Tibial artery (tissue), 4 donors: ENCODE data around the gene BBOF1.
"Not testable (repeated sequence)": the region's sequence is repeated elsewhere in the genome, so short reads cannot be mapped to it uniquely, and the experiment has no call there.

Experiments
- DNase-seq, 2 donors: peaks; one replicate each; pipeline ENCODE4 v3.0.0-alpha.2; 2019
- H3K27ac ChIP-seq, 2 donors: fragments of 200-600 bp; sonication (generic) in 1 of 2; 1 replicate in 1 of 2; 2 replicates in 1 of 2; pipeline ENCODE4 v1.5.1; 2018 to 2019; ENCODE audit warnings: mild to moderate bottlenecking in 1 of 2
- H3K27me3 ChIP-seq, 2 donors: fragments of 200-600 bp; sonication (generic) in 1 of 2; one replicate each; pipeline versions ENCODE4 v1.5.1 to v1.6.0; 2016 to 2019
- H3K36me3 ChIP-seq, 3 donors: fragments of 200-600 bp; sonication (generic) in 2 of 3; one replicate each; pipeline ENCODE4 v1.5.1; 2016 to 2019; ENCODE audit warnings: mild to moderate bottlenecking in 2 of 3
- H3K4me1 ChIP-seq, 4 donors: fragments of 200-600 bp; sonication (generic) in 2 of 4; 1 replicate in 3 of 4; 2 replicates in 1 of 4; pipeline ENCODE4 v1.5.1; 2016 to 2019
- H3K4me3 ChIP-seq, 2 donors: fragments of 200-600 bp; sonication (generic) in 1 of 2; 1 replicate in 1 of 2; 2 replicates in 1 of 2; pipeline ENCODE4 v1.5.1; 2018 to 2019; ENCODE audit warnings: mild to moderate bottlenecking in 2 of 2
- H3K9me3 ChIP-seq, 3 donors: fragments of 200-600 bp; sonication (generic) in 1 of 3; one replicate each; pipeline ENCODE4 v1.5.1; 2016 to 2019
- CTCF ChIP-seq, 2 experiments: fragments of 200-600 bp in 1 of 2; fragments of 450-650 bp in 1 of 2; IDR thresholded peaks; one replicate each; pipeline ENCODE4 v1.5.1; 2017 to 2019; ENCODE audit warnings: antibody characterized with exemption in 2 of 2, mild to moderate bottlenecking in 1 of 2, moderate library complexity in 1 of 2
- intact Hi-C: fragments of 100-400 bp; cut with DNase I; formaldehyde crosslinking; loops from one replicate; pipeline ENCODE4 v1.15.0; 2023; ENCODE audit warnings: low total_unique reads

The BBOF1 gene

GRCh38 chr14:73991092-73991491, 28.1 kb upstream of the BBOF1 start:
- intact Hi-C loops = no loop called here
- Histone ChIP-seq H3K36me3 (peaks cover 16 to 28% (median 17%) of the 10 kb centered on the region in 3 donors), H3K9me3 (no peaks in the 10 kb centered on the region), H3K27me3 (no peaks in the 10 kb centered on the region), H3K27ac (no peak overlapping the region), H3K4me3 (no peak overlapping the region), H3K4me1 (no peaks in the 10 kb centered on the region)
- no peak for DNase-seq
- TF ChIP-seq CTCF (IDR thresholded peaks at IDR 0.05) = no peak

GRCh38 chr14:73994926-73995325, 24.2 kb upstream of the BBOF1 start:
- intact Hi-C loops, H3K27me3 ChIP-seq: not testable (repeated sequence)

GRCh38 chr14:73995977-73996378, 23.2 kb upstream of the BBOF1 start:
- Histone ChIP-seq H3K9me3 (no peaks in the 10 kb centered on the region), H3K27ac (no peak overlapping the region), H3K36me3 (peaks cover 4 to 21% (median 7%) of the 10 kb centered on the region in 3 donors), H3K4me1 (no peaks in the 10 kb centered on the region), H3K27me3 (no peaks in the 10 kb centered on the region), H3K4me3 (no peak overlapping the region)
- no peak for DNase-seq
- intact Hi-C loops = no loop called here
- no peak for TF ChIP-seq CTCF (IDR thresholded peaks at IDR 0.05)

More at GRCh38 chr14:73994926-73995325, 24.2 kb upstream of the BBOF1 start:
- H3K9me3 ChIP-seq, H3K4me1 ChIP-seq, DNase-seq, H3K4me3 ChIP-seq, H3K27ac ChIP-seq: not testable (repeated sequence)
- peaks cover 4 to 21% (median 7%) of the 10 kb centered on the region in 3 donors for H3K36me3 ChIP-seq

GRCh38 chr14:73996731-73997107, 22.4 kb upstream of the BBOF1 start:
- Histone ChIP-seq H3K4me3 (no peak overlapping the region), H3K9me3 (no peaks in the 10 kb centered on the region), H3K27ac (no peak overlapping the region), H3K27me3 (no peaks in the 10 kb centered on the region), H3K4me1 (no peaks in the 10 kb centered on the region), H3K36me3 (peaks cover 4 to 21% (median 7%) of the 10 kb centered on the region in 3 donors)
- DNase-seq = no peak
- intact Hi-C loops = no loop called here
- TF ChIP-seq CTCF (IDR thresholded peaks at IDR 0.05) = no peak

GRCh38 chr14:73997108-73997943, 21.8 kb upstream of the BBOF1 start:
- no peak for DNase-seq
- H3K4me3 ChIP-seq = no peak overlapping the region
- no peaks in the 10 kb centered on the region for H3K9me3 ChIP-seq
- peaks cover 4 to 21% (median 7%) of the 10 kb centered on the region in 3 donors for H3K36me3 ChIP-seq
- H3K4me1 ChIP-seq = no peaks in the 10 kb centered on the region
- intact Hi-C loops = no loop called here
- no peaks in the 10 kb centered on the region for H3K27me3 ChIP-seq
- no peak overlapping the region for H3K27ac ChIP-seq
- no peak for TF ChIP-seq CTCF (IDR thresholded peaks at IDR 0.05)

GRCh38 chr14:73997944-73998447, 21.2 kb upstream of the BBOF1 start:
- H3K4me1 ChIP-seq = no peaks in the 10 kb centered on the region
- no peak overlapping the region for H3K4me3 ChIP-seq
- H3K27ac ChIP-seq = no peak overlapping the region
- peaks cover 4 to 21% (median 7%) of the 10 kb centered on the region in 3 donors for H3K36me3 ChIP-seq
- DNase-seq = no peak
- H3K27me3 ChIP-seq = no peaks in the 10 kb centered on the region
- no peak for TF ChIP-seq CTCF (IDR thresholded peaks at IDR 0.05)
- no peaks in the 10 kb centered on the region for H3K9me3 ChIP-seq
- intact Hi-C loops = no loop called here
